Hepatocyte (in vitro differentiated cells): ENCODE data around the gene PRAC2. TPM values are rescaled to one million over a fixed set of nuclear protein-coding genes. Genes with fewer than 3 reads are reported as not detected.

ENCODE experiments used
- DNase-seq: peaks from one replicate; pipeline ENCODE4 v3.0.0-alpha.2; 2016; ENCODE audit warnings: low spot score
- H2AFZ ChIP-seq: fragments of 200-600 bp; sonication (generic); 2 replicates; pipeline ENCODE4 v1.6.0; 2016; ENCODE audit warnings: antibody characterized with exemption, mild to moderate bottlenecking
- H3K27ac ChIP-seq: fragments of 200-600 bp; sonication (generic); 2 replicates; pipeline ENCODE4 v1.5.1; 2016; ENCODE audit warnings: mild to moderate bottlenecking
- H3K27me3 ChIP-seq: fragments of 200-600 bp; sonication (generic); 2 replicates; pipeline ENCODE4 v1.6.1; 2016
- H3K36me3 ChIP-seq: fragments of 200-600 bp; sonication (generic); replicated peaks from 2 replicates; pipeline ENCODE4 v1.5.1; 2016; ENCODE audit warnings: low read depth; ENCODE audit not compliant: insufficient read depth
- H3K4me1 ChIP-seq: fragments of 200-600 bp; sonication (generic); 2 replicates; pipeline ENCODE4 v1.5.1; 2016; ENCODE audit warnings: mild to moderate bottlenecking, moderate library complexity; ENCODE audit not compliant: insufficient read depth
- H3K4me2 ChIP-seq: fragments of 200-600 bp; sonication (generic); 2 replicates; pipeline ENCODE4 v1.6.0; 2016
- H3K4me3 ChIP-seq: fragments of 200-600 bp; sonication (generic); 2 replicates; pipeline ENCODE4 v1.5.1; 2016; ENCODE audit warnings: mild to moderate bottlenecking
- H3K79me2 ChIP-seq: fragments of 200-600 bp; sonication (generic); 2 replicates; pipeline ENCODE4 v1.6.0; 2017; ENCODE audit warnings: mild to moderate bottlenecking
- H3K9me2 ChIP-seq: fragments of 200-600 bp; sonication (generic); replicated peaks from 2 replicates; pipeline ENCODE4 v1.6.0; 2017; ENCODE audit warnings: mild to moderate bottlenecking; ENCODE audit not compliant: insufficient read depth
- H3K9me3 ChIP-seq: fragments of 200-600 bp; sonication (generic); 2 replicates; pipeline ENCODE4 v1.5.1; 2016; ENCODE audit warnings: low read depth, mild to moderate bottlenecking
- H4K20me1 ChIP-seq: fragments of 200-600 bp; sonication (generic); 2 replicates; pipeline ENCODE4 v1.6.0; 2016; ENCODE audit warnings: mild to moderate bottlenecking; ENCODE audit not compliant: insufficient read depth, poor library complexity, severe bottlenecking
- CTCF ChIP-seq: fragments of 200-600 bp; sonication (generic); IDR thresholded peaks from 2 replicates; pipeline ENCODE4 v1.5.1; 2016; ENCODE audit warnings: antibody characterized with exemption, mild to moderate bottlenecking; ENCODE audit not compliant: poor library complexity
- EZH2 ChIP-seq: fragments of 200-600 bp; sonication (generic); IDR thresholded peaks from 2 replicates; pipeline ENCODE4 v1.6.1; 2016; ENCODE audit warnings: antibody characterized with exemption, mild to moderate bottlenecking, borderline replicate concordance
- EZH2phosphoT487 ChIP-seq: fragments of 200-600 bp; sonication (generic); IDR thresholded peaks from one replicate; pipeline ENCODE4 v1.6.1; 2018; ENCODE audit warnings: antibody characterized with exemption, mild to moderate bottlenecking, low read depth, moderate library complexity; ENCODE audit not compliant: unreplicated experiment, severe bottlenecking
- WGBS: methylation state at CpG from one replicate; pipeline ENCODE4 v1.1.6; 2016; ENCODE audit warnings: low lambda C conversion rate; ENCODE audit errors: missing lambda C conversion rate; 5-methylcytosine and 5-hydroxymethylcytosine counted together
- microRNA counts: library from miRNA; unstranded; fragments of <30 nt; microRNA quantifications from one replicate; lab custom pipeline; 2017
- microRNA-seq: library from miRNA; unstranded; fragments of <30 nt; microRNA quantifications from one replicate; pipeline ENCODE4, GENCODE V29; 2017
- polyA plus RNA-seq: library from polyadenylated mRNA; unstranded; fragments of >200 nt; fragmentation: Nextera tagmentation; extraction: Ambion mirVana; gene quantifications from 2 replicates; pipeline ENCODE4 v1.2.1, GENCODE V29; 2016
- small RNA-seq: library from RNA; depleted of rRNA; stranded (forward); fragments of <200 nt; gene quantifications from one replicate; pipeline ENCODE3, GENCODE V24; 2014
- total RNA-seq: library from RNA; depleted of rRNA; stranded (reverse); fragments of >200 nt; gene quantifications from 2 replicates; pipeline ENCODE4 v1.2.3, GENCODE V29; 2014

The PRAC2 gene
- total and polyA plus RNA-seq, 2 experiments from 2014 or later = 1.5 TPM; not detected in 1

- Histone ChIP-seq H4K20me1 (no peaks in the 10 kb centered on the region), H3K9me3 (no peaks in the 10 kb centered on the region), H3K4me3 (no peak overlapping the region), H3K4me2 (no peak overlapping the region), H2AFZ (no peak overlapping the region), H3K79me2 (no peaks in the 10 kb centered on the region), H3K27ac (no peak overlapping the region), H3K4me1 (no peaks in the 10 kb centered on the region), H3K36me3 (no peaks in the 10 kb centered on the region), H3K27me3 (no peaks in the 10 kb centered on the region), H3K9me2 (no peaks in the 10 kb centered on the region)
- 97% methylated on average over 3 of the region's 3 CpGs for WGBS
- no peak for DNase-seq
- TF ChIP-seq EZH2phosphoT487 (no peak), CTCF (no peak), EZH2 (no peak)
Observed at GRCh38 chr17:48773245-48773644, 50.3 kb downstream of the PRAC2 start.

MicroRNA genes within 50 kb of the gene (microRNA counts, 767-probe panel; counts per million panel counts)
- microRNA hsa-miR-3185 (lab: Ali Mortazavi, UCI) = not detected

Small RNA genes within 50 kb of the gene (microRNA-seq; reads per million reads assigned to microRNA genes)
- gene MIR3185 = not detected

Small RNA genes within 50 kb of the gene (small RNA-seq; reads per million reads assigned to genes)
- gene AC091179.2 = not detected
- gene COX6B1P2 = not detected
- gene MIR3185 = not detected
- not detected for gene RF02132
- gene RF02133 = not detected
- not detected for gene RN7SL125P

Other genes with a start within 250 kb of the PRAC2 start
- not detected in 2 replicates for gene HOXB1, start 192.2 kb upstream of the PRAC2 start, total RNA-seq
- not detected in 2 replicates for gene HOXB1, start 192.2 kb upstream of the PRAC2 start, polyA plus RNA-seq
- 5.6 and 6.7 TPM in 2 replicates for gene HOXB2, start 178.1 kb upstream of the PRAC2 start, total RNA-seq
- 20.7 and 29.9 TPM in 2 replicates for gene HOXB2, start 178.1 kb upstream of the PRAC2 start, polyA plus RNA-seq
- 1.4 and 2.2 TPM in 2 replicates for gene HOXB4, start 144.8 kb upstream of the PRAC2 start, total RNA-seq
- 1.8 and 2.0 TPM in 2 replicates for gene HOXB4, start 144.8 kb upstream of the PRAC2 start, polyA plus RNA-seq
- gene HOXB3, start 132.9 kb upstream of the PRAC2 start, total RNA-seq = 1.8 and 5.9 TPM in 2 replicates
- gene HOXB3, start 132.9 kb upstream of the PRAC2 start, polyA plus RNA-seq = 1.8 and 4.0 TPM in 2 replicates
- 0.27 and 0.36 TPM in 2 replicates for gene HOXB5, start 129.4 kb upstream of the PRAC2 start, total RNA-seq
- 3.3 and 4.4 TPM in 2 replicates for gene HOXB5, start 129.4 kb upstream of the PRAC2 start, polyA plus RNA-seq
- 4.1 and 4.8 TPM in 2 replicates for gene HOXB6, start 118.2 kb upstream of the PRAC2 start, total RNA-seq
- gene HOXB6, start 118.2 kb upstream of the PRAC2 start, polyA plus RNA-seq = 7.7 and 12.9 TPM in 2 replicates
- 4.1 and 6.7 TPM in 2 replicates for gene HOXB7, start 112.2 kb upstream of the PRAC2 start, total RNA-seq
- 13.7 and 15.9 TPM in 2 replicates for gene HOXB7, start 112.2 kb upstream of the PRAC2 start, polyA plus RNA-seq
- 0.57 and 1.6 TPM in 2 replicates for gene HOXB8, start 107.9 kb upstream of the PRAC2 start, total RNA-seq
- gene HOXB8, start 107.9 kb upstream of the PRAC2 start, polyA plus RNA-seq = 0.31 and 1.3 TPM in 2 replicates
- gene HOXB9, start 96.8 kb upstream of the PRAC2 start, total RNA-seq = 1.5 and 2.1 TPM in 2 replicates
- 0.73 and 2.5 TPM in 2 replicates for gene HOXB9, start 96.8 kb upstream of the PRAC2 start, polyA plus RNA-seq
- not detected in 2 replicates for gene PRAC1, start 667 bp upstream of the PRAC2 start, total RNA-seq
- gene PRAC1, start 667 bp upstream of the PRAC2 start, polyA plus RNA-seq = not detected in 2 replicates
- 0.13 and 0.20 TPM in 2 replicates for gene HOXB13, start 5.6 kb downstream of the PRAC2 start, total RNA-seq
- 0.28 and 0.40 TPM in 2 replicates for gene HOXB13, start 5.6 kb downstream of the PRAC2 start, polyA plus RNA-seq
- 0.28 and 0.30 TPM in 2 replicates for gene TTLL6, start 94.0 kb downstream of the PRAC2 start, total RNA-seq
- not detected in 2 replicates for gene TTLL6, start 94.0 kb downstream of the PRAC2 start, polyA plus RNA-seq
- 68.8 and 76.3 TPM in 2 replicates for gene CALCOCO2, start 107.8 kb downstream of the PRAC2 start, total RNA-seq
- gene CALCOCO2, start 107.8 kb downstream of the PRAC2 start, polyA plus RNA-seq = 63.4 and 79.2 TPM in 2 replicates
- 91.6 and 107 TPM in 2 replicates for gene ATP5MC1, start 169.6 kb downstream of the PRAC2 start, total RNA-seq
- 197 and 223 TPM in 2 replicates for gene ATP5MC1, start 169.6 kb downstream of the PRAC2 start, polyA plus RNA-seq
- 62.3 and 63.3 TPM in 2 replicates for gene UBE2Z, start 185.2 kb downstream of the PRAC2 start, total RNA-seq
- 66.7 and 73.7 TPM in 2 replicates for gene UBE2Z, start 185.2 kb downstream of the PRAC2 start, polyA plus RNA-seq
- gene SNF8, start 221.7 kb downstream of the PRAC2 start, total RNA-seq = 91.5 and 101 TPM in 2 replicates
- 195 and 227 TPM in 2 replicates for gene SNF8, start 221.7 kb downstream of the PRAC2 start, polyA plus RNA-seq
- gene GIP, start 245.4 kb downstream of the PRAC2 start, total RNA-seq = not detected in 2 replicates
- gene GIP, start 245.4 kb downstream of the PRAC2 start, polyA plus RNA-seq = 2.3 TPM in 2 replicates